ENCODE measurements around the gene SPDYE2.
"Not testable (repeated sequence)": the region's sequence is repeated elsewhere in the genome, so short reads cannot be mapped to it uniquely, and the experiment has no call there.

The SPDYE2 gene

GRCh38 chr7:102531583-102531982 lies 19.4 kb upstream of the SPDYE2 start:
- intact Hi-C loops (cut with DNase I): not testable (repeated sequence)

GRCh38 chr7:102532127-102532526 lies 18.9 kb upstream of the SPDYE2 start:
- intact Hi-C loops (cut with DNase I); DNase-seq: not testable (repeated sequence)

More at GRCh38 chr7:102531583-102531982, 19.4 kb upstream of the SPDYE2 start:
- peak in 1 of 42 donors; percentile 0 for DNase-seq

DNA sequence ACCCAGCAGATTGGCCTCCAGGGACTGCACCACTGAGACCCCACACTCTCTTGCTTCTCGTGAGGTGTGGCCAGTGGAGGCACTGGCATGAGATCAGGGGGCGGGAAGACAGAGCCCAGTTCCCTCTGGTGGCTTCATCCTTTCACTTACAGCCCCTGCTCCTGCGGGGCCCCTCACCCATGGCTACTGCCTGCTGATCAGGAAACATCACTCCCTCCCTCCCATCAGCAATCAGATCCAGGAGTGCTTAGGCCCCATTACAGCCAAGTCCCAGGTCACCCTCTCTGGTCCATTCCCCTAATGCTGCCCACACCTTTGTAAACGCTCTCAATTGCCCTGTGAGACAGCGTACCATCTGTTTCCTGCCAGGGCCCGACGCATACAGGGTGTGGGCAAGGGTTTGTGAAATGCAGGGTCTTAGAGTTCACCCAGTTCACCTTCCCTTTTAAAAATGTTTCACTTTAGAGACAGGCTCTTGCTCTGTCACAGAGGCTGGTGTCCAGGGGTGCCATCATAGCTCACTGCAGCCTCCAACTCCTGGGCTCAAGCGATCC lies 15.9 kb upstream of the SPDYE2 start:
- DNase-seq; intact Hi-C loops (cut with DNase I): not testable (repeated sequence)

DNA sequence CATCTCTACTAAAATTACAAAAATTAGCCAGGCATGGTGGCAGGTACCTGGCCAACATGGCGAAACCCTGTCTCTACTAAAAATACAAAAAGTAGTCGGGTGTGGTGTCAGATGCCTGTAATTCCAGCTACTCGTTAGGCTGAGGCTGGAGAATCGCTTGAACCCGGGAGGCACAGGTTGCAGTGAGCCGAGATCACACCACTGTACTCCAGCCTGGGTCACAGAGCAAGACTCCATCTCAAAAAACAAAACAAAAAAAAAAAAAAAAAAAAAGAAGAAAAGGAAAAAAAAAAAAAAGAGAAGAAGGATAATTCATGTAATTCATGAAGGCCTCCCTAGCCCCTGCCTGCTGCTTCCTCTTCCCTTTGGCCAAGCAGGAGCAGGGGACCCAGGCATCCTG lies 10.4 kb upstream of the SPDYE2 start:
- intact Hi-C loops (cut with DNase I): not testable (repeated sequence)
- DNase-seq: peak in 3 of 42 donors; percentile 5 to 20 (median 12)

DNA sequence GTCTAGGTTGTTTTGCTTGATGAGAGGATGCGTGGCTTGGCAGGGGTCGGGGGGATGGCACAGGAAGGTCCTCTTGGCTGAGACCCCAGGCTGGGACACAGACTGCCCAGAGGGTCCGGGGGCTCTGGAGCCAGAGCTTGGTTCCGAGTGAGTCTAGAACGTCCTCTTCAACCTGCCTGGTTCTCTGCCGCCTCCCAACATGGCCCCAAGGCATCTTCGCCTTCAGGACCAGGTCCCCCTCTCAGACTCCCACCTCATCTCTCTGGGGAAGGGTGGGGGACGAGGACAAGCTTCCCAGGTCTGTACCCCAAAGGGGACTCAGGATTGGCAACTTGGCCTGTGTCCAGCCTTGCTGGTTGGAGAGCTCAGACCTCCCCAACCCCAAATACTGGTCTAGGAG lies 8.9 kb upstream of the SPDYE2 start:
- DNase-seq; intact Hi-C loops (cut with DNase I): not testable (repeated sequence)

GRCh38 chr7:102542771-102543170 lies 8.3 kb upstream of the SPDYE2 start:
- intact Hi-C loops (cut with DNase I): not testable (repeated sequence)
- peak in 12 of 42 donors; percentile 2 to 35 (median 14) for DNase-seq

DNA sequence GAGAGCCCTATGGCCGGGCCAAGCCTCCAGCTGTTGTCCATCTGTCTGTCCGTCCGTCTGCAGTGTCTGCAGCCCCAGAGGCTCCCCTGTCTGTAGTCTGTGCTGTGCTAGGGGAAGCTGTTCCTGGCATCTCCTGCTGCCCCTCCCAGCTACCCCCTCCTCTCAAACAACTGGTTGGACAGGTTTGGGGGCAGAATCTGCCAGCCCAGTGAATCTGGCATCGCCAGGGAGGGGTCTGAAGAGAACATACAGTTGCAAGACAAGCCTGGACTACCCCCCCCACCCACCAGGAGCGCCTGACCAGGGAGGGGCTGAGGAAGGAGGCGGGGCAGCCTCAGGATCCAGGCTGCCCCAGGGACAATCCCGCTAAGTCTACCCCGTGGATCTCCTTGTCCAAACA lies 7.4 kb upstream of the SPDYE2 start, which contains the start of gene UPK3BL2:
Gene UPK3BL2 (minus strand): TSS at position 101 of the 400 bp plus-strand sequence. CDS start 60 bp downstream, at position 41.
- intact Hi-C loops (cut with DNase I); DNase-seq: not testable (repeated sequence)

DNA sequence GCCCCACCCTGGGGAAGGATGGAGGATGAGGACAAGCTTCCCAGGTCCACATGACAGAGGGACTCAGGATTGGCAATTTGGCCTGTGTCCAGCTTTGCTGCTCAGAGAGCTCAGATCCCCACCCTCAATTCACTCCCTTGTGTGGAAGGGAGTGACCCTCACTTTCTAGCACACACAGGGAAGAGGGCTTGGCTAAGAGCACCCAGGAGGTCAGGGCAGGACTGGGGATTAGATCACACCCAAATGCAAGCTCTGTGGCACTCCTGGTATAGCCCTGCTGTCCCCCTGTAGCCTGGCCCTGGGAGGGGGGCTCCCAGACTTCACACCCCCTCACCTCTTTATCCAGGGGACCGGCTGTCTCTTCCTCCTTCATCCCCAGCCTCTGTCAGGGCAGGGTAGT lies 6.7 kb upstream of the SPDYE2 start:
- intact Hi-C loops (cut with DNase I); DNase-seq: not testable (repeated sequence)

DNA sequence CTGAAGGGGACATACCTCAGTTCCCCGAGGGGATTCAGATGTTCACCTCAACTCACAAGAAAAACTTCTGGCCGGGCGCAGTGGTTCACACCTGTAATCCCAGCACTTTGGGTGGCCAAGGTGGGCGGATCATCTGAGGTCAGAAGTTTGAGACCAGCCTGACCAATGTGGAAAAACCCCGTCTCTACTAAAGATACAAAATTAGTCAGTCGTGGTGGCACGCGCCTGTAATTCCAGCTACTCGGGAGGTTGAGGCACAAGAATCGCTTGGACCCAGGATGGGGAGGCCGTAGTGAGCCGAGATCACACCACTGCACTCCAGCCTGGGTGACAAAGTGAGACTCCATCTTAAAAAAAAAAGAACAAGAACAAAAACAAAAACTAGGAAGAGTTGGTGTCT lies 5.7 kb upstream of the SPDYE2 start:
- peak in 1 of 42 donors; percentile 1 for DNase-seq
- intact Hi-C loops (cut with DNase I): not testable (repeated sequence)

- intact Hi-C loops (cut with DNase I): not testable (repeated sequence)
- peak in 1 of 42 donors; percentile 1 for DNase-seq
These were observed 4.7 kb upstream of the SPDYE2 start for GRCh38 chr7:102546353-102546752.

- intact Hi-C loops (cut with DNase I): not testable (repeated sequence)
- DNase-seq: peak in 12 of 42 donors; percentile 0 to 41 (median 14)
These were observed 17.6 kb downstream of the SPDYE2 start for GRCh38 chr7:102568620-102569019.

DNA sequence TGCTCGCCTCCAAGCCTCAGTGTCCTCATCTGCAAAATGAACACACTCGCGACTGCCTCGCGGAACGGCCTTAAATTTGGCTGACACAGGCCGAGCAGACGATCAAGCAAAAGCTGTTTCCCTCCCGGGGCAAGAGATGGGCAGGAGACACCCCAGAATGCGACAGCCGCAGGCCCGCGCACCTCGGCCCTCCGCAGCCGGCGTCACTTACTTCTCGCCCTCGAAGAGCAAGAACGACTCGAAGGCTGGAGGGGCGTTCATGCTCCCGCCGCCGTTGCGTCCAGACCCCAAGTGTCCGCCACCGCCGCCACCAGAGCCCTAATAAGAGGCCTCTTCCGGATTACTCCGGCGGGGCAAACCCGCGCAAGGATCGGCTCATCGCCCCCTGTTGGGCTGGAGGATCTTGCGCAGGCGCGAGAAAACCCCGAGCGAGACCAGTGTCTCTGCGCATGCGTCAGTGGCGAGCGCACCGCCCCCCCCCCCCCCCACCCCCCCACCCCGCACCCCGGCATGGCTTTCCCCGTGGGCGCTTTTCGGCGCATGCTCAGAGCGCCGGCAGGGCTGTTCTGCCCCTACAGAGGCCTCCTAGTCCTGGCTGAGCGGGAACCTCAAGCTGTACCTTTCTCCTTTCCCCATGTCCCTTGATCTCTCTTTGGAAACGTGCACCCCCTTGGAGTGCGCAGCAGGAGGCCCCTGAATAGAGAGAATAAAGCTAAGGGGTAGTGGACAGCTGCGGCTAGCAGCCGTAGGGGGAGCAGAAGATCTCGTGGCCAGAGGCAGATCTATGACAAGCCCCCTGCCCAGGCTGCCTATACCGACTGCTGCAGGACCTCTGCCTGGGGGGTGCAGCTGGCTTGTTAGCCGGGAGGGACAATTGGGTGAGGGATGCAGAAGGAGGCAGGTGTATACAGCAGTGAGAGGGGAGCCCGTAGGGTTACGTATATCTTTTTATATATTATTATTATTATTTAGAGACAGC lies 21.5 kb downstream of the SPDYE2 start, which contains the start of gene POLR2J3:
Gene POLR2J3 (minus strand): TSS at position 323 of the 979 bp plus-strand sequence. CDS start 62 bp downstream, at position 261.
- peak; percentile 51 to 100 (median 96) for DNase-seq

GRCh38 chr7:102574607-102575006 lies 23.6 kb downstream of the SPDYE2 start:
- DNase-seq; intact Hi-C loops (cut with DNase I): not testable (repeated sequence)

More for the DNA sequence above, 21.5 kb downstream of the SPDYE2 start, which contains the start of gene POLR2J3:
- intact Hi-C loops (cut with DNase I): not testable (repeated sequence)

DNA sequence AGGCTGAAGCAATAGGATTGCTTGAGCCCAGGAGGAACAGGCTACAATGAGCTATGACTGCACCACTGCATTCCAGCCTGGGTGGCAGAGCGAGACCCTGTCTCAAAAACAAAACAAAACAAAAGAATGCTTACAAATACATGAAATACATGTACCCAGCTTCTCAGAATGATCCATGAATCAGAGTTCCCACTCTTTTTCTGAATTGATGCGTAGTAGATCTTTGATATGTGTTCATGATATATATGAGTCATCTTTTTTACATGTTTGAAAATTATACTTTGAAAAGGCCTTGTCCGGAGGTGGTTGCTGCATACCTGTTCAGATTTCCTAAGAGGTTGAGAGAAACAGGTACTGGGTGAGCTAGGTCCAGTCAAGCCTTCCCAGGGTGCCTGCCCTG lies 25.3 kb downstream of the SPDYE2 start:
- not testable (repeated sequence) for DNase-seq

GRCh38 chr7:102577315-102578240 lies 26.6 kb downstream of the SPDYE2 start:
- DNase-seq: peak in 1 of 42 donors; percentile 24
- intact Hi-C loops (cut with DNase I): not testable (repeated sequence)

More for the DNA sequence above, 25.3 kb downstream of the SPDYE2 start:
- intact Hi-C loops (cut with DNase I): not testable (repeated sequence)

DNA sequence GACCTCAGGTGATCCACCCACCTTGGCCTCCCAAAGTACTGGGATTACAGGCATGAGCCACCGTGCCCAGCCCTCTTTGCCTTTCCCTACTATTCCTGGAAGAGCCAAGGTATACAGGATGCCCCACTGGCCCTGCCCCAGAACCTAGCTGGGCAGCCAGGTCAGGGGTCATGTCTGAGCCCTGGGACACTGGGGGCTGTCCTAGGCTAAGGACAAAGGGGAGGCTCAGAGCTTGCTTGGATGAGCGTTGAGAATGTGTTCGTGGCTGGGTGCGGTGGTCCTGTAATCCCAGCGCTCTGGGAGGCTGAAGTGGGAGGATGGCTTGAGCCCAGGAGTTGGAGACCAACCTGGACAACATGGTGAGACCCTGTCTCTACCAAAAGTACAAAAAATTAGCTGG lies 27.5 kb downstream of the SPDYE2 start:
- peak in 1 of 42 donors; percentile 1 for DNase-seq
- intact Hi-C loops (cut with DNase I): not testable (repeated sequence)

DNA sequence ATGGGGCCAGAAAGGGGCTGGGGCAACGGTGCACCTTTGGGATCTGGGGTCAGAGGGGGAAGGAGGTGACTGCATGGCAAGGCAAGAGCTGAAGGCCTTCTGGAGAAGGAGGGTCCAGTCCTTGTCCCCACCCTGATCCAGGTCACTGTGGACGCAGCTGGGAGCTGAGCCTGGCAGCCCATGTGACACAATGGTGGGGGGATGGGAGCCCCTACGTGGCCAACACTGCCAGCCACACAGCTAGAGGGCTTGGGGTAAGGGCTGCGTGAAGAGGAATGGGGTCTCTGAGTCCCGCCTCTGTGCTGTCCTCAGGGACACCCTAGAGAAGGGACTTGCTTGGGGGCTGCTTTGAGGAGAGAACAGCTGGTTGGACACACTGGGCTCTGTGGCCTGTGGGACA lies 30.7 kb downstream of the SPDYE2 start:
- DNase-seq; intact Hi-C loops (cut with DNase I): not testable (repeated sequence)

GRCh38 chr7:102583495-102583894 lies 32.5 kb downstream of the SPDYE2 start:
- intact Hi-C loops (cut with DNase I); DNase-seq: not testable (repeated sequence)

All from head of caudate nucleus (tissue), 42 donors.